K562 (cell line): ENCODE results near the gene ENO3. TPM values are rescaled to one million over a fixed set of nuclear protein-coding genes. Genes with fewer than 3 reads are reported as not detected.

Experiments used
- CEBPG ChIP-seq, 3 experiments: fragments of 200-800 bp in 1 of 3; sonication (Bioruptor generic) in 1 of 3; sonication (generic) in 1 of 3; formaldehyde crosslinking in 1 of 3; IDR thresholded peaks in 2 of 3; conservative IDR thresholded peaks in 1 of 3; 2 replicates each; pipeline versions ENCODE4 v1.6.1 to v1.8.0; 2016 to 2022; ENCODE audit warnings: missing compliant biosample characterization in 2 of 3, missing genetic modification characterization in 2 of 3, mild to moderate bottlenecking in 1 of 3, missing genetic modification reagents in 1 of 3
- CXXC5 ChIP-seq: fragments of 250-450 bp; sonication (Bioruptor Pico); IDR thresholded peaks from 2 replicates; pipeline ENCODE4 v1.8.0; 2022; ENCODE audit warnings: inconsistent platforms, mild to moderate bottlenecking, moderate library complexity
- E2F1 ChIP-seq: sonication (generic); formaldehyde crosslinking; IDR thresholded peaks from 2 replicates; pipeline ENCODE4 v1.8.1; 2023; ENCODE audit warnings: mild to moderate bottlenecking, missing genetic modification reagents, moderate library complexity
- E4F1 ChIP-seq: fragments of 250-450 bp; sonication (Bioruptor Pico); IDR thresholded peaks from 2 replicates; pipeline ENCODE4 v1.5.0; 2021; ENCODE audit warnings: mild to moderate bottlenecking, borderline replicate concordance
- HMGN3 ChIP-seq: IDR thresholded peaks from 2 replicates; pipeline ENCODE4 v1.6.1; 2011; ENCODE audit warnings: borderline replicate concordance, low read depth, mild to moderate bottlenecking, mixed read lengths, low read length; ENCODE audit not compliant: insufficient read length; ENCODE audit errors: extremely low read depth
- PHTF2 ChIP-seq: fragments of 250-450 bp; sonication (Bioruptor Pico); IDR thresholded peaks from 2 replicates; pipeline ENCODE4 v1.5.0; 2021; ENCODE audit warnings: mild to moderate bottlenecking
- PURB ChIP-seq: sonication (generic); formaldehyde crosslinking; IDR thresholded peaks from 2 replicates; pipeline ENCODE4 v1.9.0; 2021; ENCODE audit warnings: low read depth, mild to moderate bottlenecking, missing genetic modification reagents
- SRSF3 ChIP-seq: fragments of 200-400 bp; formaldehyde crosslinking; IDR thresholded peaks from 2 replicates; pipeline ENCODE4 v1.6.1; 2016; ENCODE audit warnings: mild to moderate bottlenecking, low read length, moderate library complexity; ENCODE audit not compliant: insufficient read depth
- TAF1 ChIP-seq: IDR thresholded peaks from 2 replicates; pipeline ENCODE4 v1.6.1; 2011; ENCODE audit warnings: mild to moderate bottlenecking, low read length, moderate library complexity; ENCODE audit not compliant: insufficient read depth, control insufficient read depth, severe bottlenecking; ENCODE audit errors: extremely low read depth
- TCF7 ChIP-seq: sonication (generic); IDR thresholded peaks from 2 replicates; pipeline ENCODE4 v1.6.1; 2016; ENCODE audit warnings: antibody characterized with exemption, borderline replicate concordance
- TEAD4 ChIP-seq, 2 experiments: sonication (generic) in 1 of 2; formaldehyde crosslinking in 1 of 2; IDR thresholded peaks; 2 replicates each; pipeline versions ENCODE4 v1.6.1 to v1.8.0; 2012 to 2022; ENCODE audit warnings: borderline replicate concordance in 1 of 2, inconsistent platforms in 1 of 2, low read length in 1 of 2, mild to moderate bottlenecking in 1 of 2, missing genetic modification reagents in 1 of 2
- TRIM28 ChIP-seq: fragments of 450-650 bp; IDR thresholded peaks from 2 replicates; pipeline ENCODE4 v1.6.1; 2017
- ZFP1 ChIP-seq: fragments of 450-650 bp; formaldehyde crosslinking; IDR thresholded peaks from 2 replicates; pipeline ENCODE4 v1.4.0; 2020; ENCODE audit warnings: mild to moderate bottlenecking, mixed read lengths
- ZMIZ1 ChIP-seq, 2 experiments: fragments of 150-350 bp in 1 of 2; IDR thresholded peaks; 2 replicates each; pipeline ENCODE4 v1.6.1; 2012 to 2016; ENCODE audit warnings: low read depth in 2 of 2, low read length in 2 of 2, mild to moderate bottlenecking in 1 of 2, moderate library complexity in 1 of 2
- ZNF445 ChIP-seq: fragments of 250-450 bp; sonication (Bioruptor Pico); IDR thresholded peaks from 2 replicates; pipeline ENCODE4 v1.4.0; 2020; ENCODE audit warnings: low read depth, mild to moderate bottlenecking, moderate library complexity
- ZNF512 ChIP-seq: IDR thresholded peaks from 2 replicates; pipeline ENCODE4 v1.6.1; 2016; ENCODE audit warnings: missing genetic modification characterization, missing compliant biosample characterization
- ZNF740 ChIP-seq, 3 experiments: fragments of 200-800 bp in 1 of 3; sonication (Bioruptor generic) in 1 of 3; sonication (generic) in 1 of 3; formaldehyde crosslinking in 1 of 3; IDR thresholded peaks; 2 replicates each; pipeline versions ENCODE4 v1.6.1 to v1.8.0; 2016 to 2022; ENCODE audit warnings: mild to moderate bottlenecking in 2 of 3, missing compliant biosample characterization in 2 of 3, missing genetic modification characterization in 2 of 3, missing genetic modification reagents in 1 of 3
- polyA plus RNA-seq, 8 experiments: library from polyadenylated mRNA; depleted of rRNA in 4 of 8; stranded (reverse) in 5 of 8; unstranded in 3 of 8; fragments of >200 nt; fragmentation: Nextera tagmentation in 2 of 8; fragmentation: Illumina TruSeq in 1 of 8; extraction: Ambion mirVana in 2 of 8; extraction: Trizol in 1 of 8; gene quantifications; 2 replicates each; pipeline versions ENCODE4 v1.2.1 to v1.2.3, GENCODE V29; 2011 to 2014; ENCODE audit warnings: inconsistent platforms in 1 of 8, missing spikeins in 1 of 8
- total RNA-seq, 7 experiments: library from RNA; depleted of rRNA in 6 of 7; stranded (reverse); fragments of >200 nt in 6 of 7; fragmentation: Illumina TruSeq in 2 of 7; extraction: Trizol in 2 of 7; gene quantifications; 2 replicates each; pipeline versions ENCODE4 v1.2.1 to v1.2.3, GENCODE V29; 2011 to 2021; ENCODE audit warnings: low replicate concordance in 1 of 7

ENO3 gene
- total and polyA plus RNA-seq, 9 of the 15 experiments (the other 6 are each of a cell fraction or from before 2014, with no cell fraction given): 5.7 to 17.2 (median 9.9) TPM

- no peak for TF ChIP-seq ZNF445 (CRISPR knock-in tag)
- no peak for TF ChIP-seq ZMIZ1 (IDR thresholded peaks at IDR 0.05; ENCODE audit: low read depth in 2 of 2, low read length in 2 of 2)
- no peak for TF ChIP-seq SRSF3
- no peak for TF ChIP-seq PHTF2
- no peak for TF ChIP-seq E2F1
- TF ChIP-seq TEAD4 (IDR thresholded peaks at IDR 0.05; ENCODE audit: low read length): no peak
- TF ChIP-seq TEAD4 (CRISPR knock-in tag; IDR thresholded peaks at IDR 0.05; ENCODE audit: borderline replicate concordance): no peak
- TF ChIP-seq ZFP1 (CRISPR knock-in tag): no peak
- no peak for TF ChIP-seq ZNF740 (CRISPR knock-in tag; IDR thresholded peaks at IDR 0.05)
- TF ChIP-seq ZNF740 (tag; IDR thresholded peaks at IDR 0.05): no peak
- TF ChIP-seq HMGN3: no peak
- no peak for TF ChIP-seq CEBPG (CRISPR knock-in tag; IDR thresholded peaks at IDR 0.05)
- peak in 1 of 2 experiments; percentile 53; a peak in 1 of 4 replicates for TF ChIP-seq CEBPG (tag; conservative IDR thresholded peaks at IDR 0.05 in 1 of 2, IDR thresholded peaks at IDR 0.05 in 1 of 2)
- TF ChIP-seq TRIM28: no peak
- no peak for TF ChIP-seq E4F1 (CRISPR knock-in tag)
- TF ChIP-seq CXXC5 (CRISPR knock-in tag): no peak
- no peak for TF ChIP-seq TCF7
- TF ChIP-seq ZNF512 (tag): no peak
- no peak for TF ChIP-seq TAF1
- TF ChIP-seq PURB (CRISPR knock-in tag): no peak
Observed at GRCh38 chr17:4939546-4939795, 11.4 kb upstream of the ENO3 start (continued).
